ENCODE measurements around the gene KLHDC8A.

Gene KLHDC8A

DNA sequence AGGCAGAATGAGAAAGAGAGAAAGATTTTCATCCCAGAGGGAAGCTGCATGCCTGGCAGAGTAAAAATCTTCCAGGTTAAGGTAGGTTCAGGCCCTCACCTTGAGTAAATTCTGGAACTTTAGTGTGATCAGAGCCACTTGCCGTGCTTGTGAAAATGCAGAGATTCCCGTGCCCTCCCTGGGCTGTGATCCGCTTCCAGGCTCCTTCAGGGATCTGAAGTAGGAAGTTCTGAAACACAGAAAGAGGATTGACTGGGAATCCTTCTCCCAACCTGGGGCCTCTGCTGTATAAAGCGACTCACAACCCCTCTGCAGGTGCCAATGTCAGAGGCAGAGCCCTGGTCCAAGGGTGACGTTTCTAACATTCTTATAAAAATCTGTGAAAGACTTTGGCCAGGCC, 61.8 kb downstream of the KLHDC8A start:
- DNase-seq (ENCODE audit: low read depth) = no peak

DNA sequence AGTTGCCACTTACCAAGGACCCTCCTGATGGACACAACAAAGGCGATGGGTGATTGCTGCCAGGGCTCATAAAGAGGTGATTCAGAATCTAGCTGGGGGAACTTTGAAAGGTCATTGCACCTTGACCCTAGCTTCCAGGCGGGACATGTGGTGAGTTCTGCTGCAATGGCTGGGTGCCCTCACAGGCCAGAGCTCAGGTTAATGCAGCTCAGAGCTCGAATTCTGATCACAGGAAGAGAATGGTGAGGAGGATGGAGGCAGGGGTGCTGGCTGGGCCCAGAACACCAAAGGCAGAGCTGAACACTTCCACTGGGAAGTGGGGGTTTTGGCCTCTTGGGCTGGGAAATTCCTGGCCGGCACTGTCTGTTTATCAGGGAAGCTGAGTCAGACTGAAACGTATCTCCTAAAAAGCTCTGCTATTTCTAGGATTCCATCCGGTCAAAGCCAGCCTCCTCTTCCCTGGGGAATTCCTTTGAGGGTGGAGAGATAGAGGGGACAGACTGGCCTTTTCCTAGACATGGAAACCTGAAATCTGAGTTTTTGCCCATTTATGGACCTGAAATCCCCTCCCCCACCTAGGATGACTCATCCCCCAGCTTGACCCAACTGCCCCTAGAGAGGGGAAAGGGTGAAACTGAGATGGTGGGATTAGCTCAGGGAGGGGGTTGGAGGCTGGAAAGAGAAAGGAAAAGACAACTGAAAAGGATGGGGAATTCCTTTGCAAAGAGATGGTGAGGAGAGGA, 62.4 kb downstream of the KLHDC8A start:
- DNase-seq (ENCODE audit: low read depth) = no peak

DNA sequence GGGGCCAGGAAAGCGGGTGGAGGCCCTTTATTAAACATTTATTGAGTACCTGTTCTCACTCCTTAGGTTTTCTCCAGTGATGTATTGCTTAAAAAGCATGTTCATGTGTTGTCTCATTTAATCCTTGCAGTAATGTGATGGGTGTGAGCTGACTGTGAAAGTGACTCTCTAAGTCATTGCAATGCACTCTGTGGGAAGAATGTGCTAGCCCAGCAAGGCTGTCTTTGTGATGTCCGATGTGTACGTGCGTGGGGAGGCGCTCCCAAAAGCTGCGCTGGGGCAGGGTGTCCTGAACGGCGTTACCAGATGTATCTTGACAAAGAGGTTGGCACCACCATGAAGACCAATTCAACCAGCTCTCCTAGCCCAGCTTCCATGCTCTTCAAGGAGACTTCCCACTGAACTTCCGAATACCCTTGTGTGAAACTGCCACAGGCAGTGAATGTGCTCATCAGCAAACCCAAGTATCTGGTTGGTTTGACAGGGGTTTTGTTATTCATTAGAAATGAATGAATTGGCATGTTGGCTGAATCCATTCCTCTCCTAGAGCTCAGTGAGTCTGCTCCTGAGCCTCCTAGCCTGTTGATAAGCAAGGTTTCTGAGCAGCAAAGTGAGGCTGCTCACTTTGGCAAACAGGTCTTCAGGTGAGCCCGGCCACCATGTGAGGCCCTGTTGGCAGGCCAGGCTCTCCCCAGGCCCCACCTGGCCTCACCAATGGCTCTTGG, 63.2 kb downstream of the KLHDC8A start:
- no peak for DNase-seq (ENCODE audit: low read depth)

DNA sequence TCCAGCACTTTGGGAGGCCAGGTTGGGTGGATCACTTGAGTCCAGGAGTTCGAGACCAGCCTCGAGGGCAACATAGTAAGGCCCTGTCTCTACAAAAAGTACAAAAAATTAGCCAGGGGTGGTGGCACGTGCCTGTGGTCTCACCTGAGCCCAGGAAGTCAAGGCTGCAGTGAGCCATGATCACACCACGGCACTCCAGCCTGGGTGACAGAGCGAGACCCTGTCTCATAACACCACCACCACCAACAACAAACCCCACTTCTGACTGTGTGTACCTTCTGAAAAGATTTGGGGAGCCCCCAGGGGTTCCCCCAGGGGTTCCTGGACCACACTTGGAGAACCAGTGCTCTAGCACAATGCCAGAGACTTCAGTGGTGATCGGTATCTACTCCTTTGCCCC, 65.1 kb downstream of the KLHDC8A start:
- no peak for DNase-seq (ENCODE audit: low read depth)

DNA sequence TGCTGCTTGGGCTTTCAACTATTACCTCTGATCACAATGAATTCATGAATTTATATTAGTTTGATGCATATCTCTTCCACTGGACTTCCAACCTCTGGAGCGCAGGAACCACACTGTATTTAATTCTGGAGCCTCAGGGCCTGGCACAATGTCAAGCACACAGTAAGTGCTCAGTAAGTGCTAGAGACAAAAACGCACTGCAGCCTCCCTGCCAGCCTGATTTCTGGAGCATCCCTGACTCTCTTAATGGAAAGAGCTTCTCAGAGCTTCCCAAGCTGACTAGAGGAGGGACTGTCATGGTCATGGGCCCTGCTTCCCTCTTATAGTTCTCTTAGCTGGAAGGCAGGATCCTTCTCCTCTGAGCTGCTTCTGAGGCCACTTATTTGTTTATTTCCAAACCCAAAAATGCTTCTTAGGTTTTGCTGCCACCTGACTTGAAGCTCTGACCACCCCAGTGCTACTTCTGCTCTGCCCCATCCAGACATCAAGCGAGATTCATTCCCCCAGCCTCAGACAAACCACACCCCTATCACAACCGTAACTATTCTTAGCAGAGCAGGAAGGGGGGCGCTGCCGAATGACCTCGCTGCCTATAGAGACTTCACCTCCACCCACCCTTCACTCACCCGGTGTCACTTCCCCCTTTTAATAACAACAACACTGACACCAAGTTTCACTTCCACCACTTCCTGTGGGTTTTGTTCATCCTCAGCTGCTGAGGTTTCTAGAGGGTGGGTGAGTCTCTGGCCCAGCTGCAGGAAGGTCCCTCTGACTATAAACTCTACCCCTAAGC, 68.8 kb downstream of the KLHDC8A start:
- DNase-seq (ENCODE audit: low read depth) = peak; percentile 68

DNA sequence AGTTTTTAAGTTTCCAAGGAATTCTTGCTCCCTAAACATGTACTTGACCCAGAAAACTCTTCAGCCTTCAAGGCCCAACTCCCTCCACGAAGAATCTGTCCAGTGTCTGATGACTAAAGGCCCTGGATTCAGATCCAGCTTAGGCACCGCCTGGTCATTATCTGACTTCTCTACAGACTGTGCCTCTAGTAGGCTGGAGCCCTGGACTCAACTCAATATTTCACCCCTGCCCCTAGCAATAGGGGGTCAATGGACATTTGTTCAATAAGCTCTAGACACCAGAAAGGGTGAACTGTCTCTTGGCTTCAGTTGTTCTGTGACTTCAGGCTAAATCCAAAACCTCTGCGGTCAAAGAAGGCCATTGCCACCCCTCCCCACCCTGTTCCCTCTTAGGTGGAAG, 69.6 kb downstream of the KLHDC8A start:
- DNase-seq (ENCODE audit: low read depth) = no peak

DNA sequence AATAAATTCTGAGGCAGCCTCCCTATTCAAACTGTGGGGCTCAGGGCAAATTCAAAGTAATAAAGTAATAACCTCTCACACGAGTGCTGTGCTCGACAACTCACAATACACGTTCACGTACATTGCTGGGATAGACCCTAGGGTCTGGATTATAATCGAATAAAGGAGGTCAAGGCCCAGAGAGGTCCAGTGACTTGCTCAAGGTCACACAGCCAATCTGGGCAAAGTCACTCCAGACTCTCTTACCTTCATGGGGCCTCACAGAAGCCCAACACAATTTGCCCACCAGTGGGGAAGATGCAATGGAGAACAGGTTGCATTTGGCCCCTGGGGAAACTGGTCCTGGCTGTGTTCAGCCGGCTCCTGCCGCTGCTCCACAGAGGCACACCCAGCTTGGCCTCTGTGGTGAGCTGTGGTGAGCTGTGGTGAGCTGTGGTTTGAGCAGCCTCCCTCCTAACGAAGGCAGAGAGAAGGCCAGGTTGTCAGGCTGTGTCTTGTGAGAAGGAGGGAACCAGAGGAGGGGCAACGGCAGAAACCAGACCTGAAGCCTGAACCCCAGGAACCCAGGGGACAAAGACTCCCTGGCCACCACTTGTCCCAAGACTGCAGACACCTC, 70.3 kb downstream of the KLHDC8A start:
- peak; percentile 37 for DNase-seq (ENCODE audit: low read depth)
